Endodermal cell (in vitro differentiated cells): ENCODE data around the gene PPIL6. TPM values are rescaled to one million over a fixed set of nuclear protein-coding genes. Genes with fewer than 3 reads are reported as not detected.
"Not testable (repeated sequence)": the region's sequence is repeated elsewhere in the genome, so short reads cannot be mapped to it uniquely, and the experiment has no call there.

Experiments
- DNase-seq: peaks from one replicate; pipeline ENCODE4 v3.0.0-alpha.2; 2017
- H3K27ac ChIP-seq: 2 replicates; pipeline ENCODE4 v1.5.1; 2013; ENCODE audit warnings: mild to moderate bottlenecking, low read depth, low read length, moderate library complexity
- H3K27me3 ChIP-seq: 2 replicates; pipeline ENCODE4 v1.6.1; 2013; ENCODE audit warnings: mild to moderate bottlenecking, low read length, moderate library complexity; ENCODE audit not compliant: insufficient read depth, control insufficient read depth, poor library complexity, severe bottlenecking
- H3K36me3 ChIP-seq: 2 replicates; pipeline ENCODE4 v1.7.0; 2013; ENCODE audit warnings: mild to moderate bottlenecking, low read length, moderate library complexity; ENCODE audit not compliant: control insufficient read depth, insufficient read depth
- H3K4me1 ChIP-seq: one replicate; pipeline ENCODE4 v1.7.0; 2013; ENCODE audit warnings: low read length; ENCODE audit not compliant: control insufficient read depth, insufficient read depth
- H3K4me3 ChIP-seq: 2 replicates; pipeline ENCODE4 v1.5.1; 2013; ENCODE audit warnings: mild to moderate bottlenecking, low read length, moderate library complexity
- H3K9ac ChIP-seq: 2 replicates; pipeline ENCODE4 v1.6.1; 2013; ENCODE audit warnings: mild to moderate bottlenecking, low read length, moderate library complexity; ENCODE audit not compliant: poor library complexity, severe bottlenecking; ENCODE audit errors: extremely low read depth
- H3K9me3 ChIP-seq: 2 replicates; pipeline ENCODE4 v1.6.1; 2013; ENCODE audit warnings: mild to moderate bottlenecking, low read length, moderate library complexity; ENCODE audit not compliant: control insufficient read depth
- H3K27ac Mint-ChIP-seq: 2 replicates; pipeline ENCODE4 v1.8.0; 2020; ENCODE audit warnings: mixed read lengths
- H3K27me3 Mint-ChIP-seq: 2 replicates; pipeline ENCODE4 v1.8.0; 2021; ENCODE audit warnings: mild to moderate bottlenecking, mixed read lengths; ENCODE audit not compliant: insufficient read depth
- H3K36me3 Mint-ChIP-seq: 2 replicates; pipeline ENCODE4 v1.8.0; 2020; ENCODE audit warnings: low read depth, mixed read lengths
- H3K4me1 Mint-ChIP-seq: 2 replicates; pipeline ENCODE4 v1.8.0; 2020; ENCODE audit warnings: mixed read lengths
- H3K4me3 Mint-ChIP-seq: 2 replicates; pipeline ENCODE4 v1.8.0; 2020; ENCODE audit warnings: mild to moderate bottlenecking, moderate library complexity, mixed read lengths
- H3K9me3 Mint-ChIP-seq: 2 replicates; pipeline ENCODE4 v1.8.0; 2020; ENCODE audit warnings: mild to moderate bottlenecking, mixed read lengths
- CTCF ChIP-seq: fragments of 200-600 bp; sonication (generic); conservative IDR thresholded peaks from 2 replicates; pipeline ENCODE4 v1.5.0; 2021; ENCODE audit warnings: antibody characterized with exemption, mild to moderate bottlenecking
- WGBS, 2 experiments: methylation state at CpG; one replicate each; pipeline versions ENCODE4 v1.1.5 to v1.1.7; 2013; ENCODE audit warnings: missing lambda C conversion rate in 2 of 2, mixed read lengths in 1 of 2; ENCODE audit not compliant: insufficient coverage in 1 of 2, insufficient read length in 1 of 2; 5-methylcytosine and 5-hydroxymethylcytosine counted together
- total RNA-seq, 2 donors: library from RNA; stranded (reverse); fragmentation: NEBNext Ultra II Directional in 1 of 2; extraction: Animal tissue kit (Norgen Biotek cat#: 25700) in 1 of 2; gene quantifications; 2 replicates in 1 of 2; 3 replicates in 1 of 2; pipeline ENCODE4 v1.2.1, GENCODE V29; 2021

The PPIL6 gene
- total RNA-seq, 2 donors from 2014 or later = 2.2 to 2.9 TPM

GRCh38 chr6:109461733-109462526 lies 21.5 kb upstream of the PPIL6 start:
- 93 to 100% methylated on average over 1 of the region's 1 CpG for WGBS, 2 experiments
- Histone ChIP-seq H3K4me3 (no peak overlapping the region), H3K36me3 (peaks cover 41% of the 10 kb centered on the region), H3K9ac (no peak overlapping the region), H3K9me3 (peaks cover 4% of the 10 kb centered on the region), H3K27me3 (peaks cover 16% of the 10 kb centered on the region), H3K4me1 (peaks cover 9% of the 10 kb centered on the region), H3K27ac (no peak overlapping the region)
- H3K27ac Mint-ChIP-seq = no peak overlapping the region
- no peak for DNase-seq
- H3K4me1 Mint-ChIP-seq = peaks cover 26% of the 10 kb centered on the region
- peaks cover 2% of the 10 kb centered on the region for H3K9me3 Mint-ChIP-seq
- TF ChIP-seq CTCF = no peak
- no peak overlapping the region for H3K4me3 Mint-ChIP-seq
- peaks cover 52% of the 10 kb centered on the region for H3K36me3 Mint-ChIP-seq
- H3K27me3 Mint-ChIP-seq = peaks cover 24% of the 10 kb centered on the region

GRCh38 chr6:109461205-109461604 lies 20.8 kb upstream of the PPIL6 start:
- not testable (repeated sequence) for H3K4me1 ChIP-seq, DNase-seq, H3K27ac ChIP-seq, H3K9ac ChIP-seq, H3K4me3 ChIP-seq, H3K27ac Mint-ChIP-seq, H3K9me3 ChIP-seq, H3K4me3 Mint-ChIP-seq, H3K9me3 Mint-ChIP-seq
- peaks cover 33% of the 10 kb centered on the region for H3K4me1 Mint-ChIP-seq
- Histone ChIP-seq H3K27me3 (peaks cover 23% of the 10 kb centered on the region), H3K36me3 (peaks cover 35% of the 10 kb centered on the region)
- peaks cover 47% of the 10 kb centered on the region for H3K36me3 Mint-ChIP-seq
- WGBS, 2 experiments = 100% methylated on average over 1 of the region's 1 CpG
- peaks cover 31% of the 10 kb centered on the region for H3K27me3 Mint-ChIP-seq

- no peak for DNase-seq
- H3K4me1 ChIP-seq = peaks cover 9% of the 10 kb centered on the region
- no peak overlapping the region for H3K9ac ChIP-seq
- Mint-ChIP-seq H3K36me3 (peaks cover 38% of the 10 kb centered on the region), H3K4me1 (peaks cover 33% of the 10 kb centered on the region), H3K27me3 (peaks cover 33% of the 10 kb centered on the region), H3K9me3 (peaks cover 2% of the 10 kb centered on the region), H3K27ac (no peak overlapping the region), H3K4me3 (no peak overlapping the region)
- no peak overlapping the region for H3K27ac ChIP-seq
- 81 to 100% methylated on average over 1 to 2 of the region's 3 CpGs for WGBS, 2 experiments
- no peak for TF ChIP-seq CTCF
- H3K4me3 ChIP-seq = no peak overlapping the region
- peaks cover 26% of the 10 kb centered on the region for H3K36me3 ChIP-seq
- H3K27me3 ChIP-seq = peaks cover 23% of the 10 kb centered on the region
- H3K9me3 ChIP-seq = peaks cover 4% of the 10 kb centered on the region
Measured at GRCh38 chr6:109460161-109460829, 19.9 kb upstream of the PPIL6 start.
